Liver (tissue), 9 donors: Measurements from ENCODE around the gene TBC1D4. TPM values are rescaled to one million over a fixed set of nuclear protein-coding genes. Genes with fewer than 3 reads are reported as not detected.
A peak's percentile ranks its signal among the peaks of the same experiment; 100 is the strongest.

Experiments used
- DNase-seq: peaks from one replicate; pipeline ENCODE4 v3.0.0-alpha.2; 2017; ENCODE audit warnings: low spot score
- H3K27ac ChIP-seq, 2 donors: one replicate each; pipeline ENCODE4 v1.7.0; 2013; ENCODE audit warnings: inconsistent platforms in 2 of 2, low read length in 2 of 2, control low read depth in 1 of 2, low read depth in 1 of 2, mild to moderate bottlenecking in 1 of 2
- H3K27me3 ChIP-seq, 4 donors: one replicate each; pipeline versions ENCODE4 v1.6.1 to v1.7.0; 2013; ENCODE audit warnings: low read length in 3 of 4, inconsistent platforms in 1 of 4, mild to moderate bottlenecking in 1 of 4, moderate library complexity in 1 of 4; ENCODE audit not compliant: control insufficient read depth in 4 of 4, insufficient read depth in 4 of 4
- H3K36me3 ChIP-seq, 4 donors: one replicate each; pipeline versions ENCODE4 v1.6.1 to v1.7.0; 2013; ENCODE audit warnings: low read length in 3 of 4, mild to moderate bottlenecking in 3 of 4, low read depth in 1 of 4, moderate library complexity in 1 of 4; ENCODE audit not compliant: control insufficient read depth in 4 of 4, insufficient read depth in 3 of 4
- H3K4me1 ChIP-seq, 4 donors: one replicate each; pipeline versions ENCODE4 v1.6.1 to v1.7.0; 2013; ENCODE audit warnings: low read length in 3 of 4, mild to moderate bottlenecking in 3 of 4, moderate library complexity in 1 of 4; ENCODE audit not compliant: control insufficient read depth in 4 of 4, insufficient read depth in 4 of 4
- H3K4me3 ChIP-seq, 3 donors: one replicate each; pipeline versions ENCODE4 v1.6.1 to v1.7.0; 2013; ENCODE audit warnings: low read length in 3 of 3, control low read depth in 1 of 3, low read depth in 1 of 3, mild to moderate bottlenecking in 1 of 3
- H3K9ac ChIP-seq, 2 donors: one replicate each; pipeline ENCODE4 v1.7.0; 2013; ENCODE audit warnings: low read length in 2 of 2, mild to moderate bottlenecking in 2 of 2, moderate library complexity in 2 of 2, control low read depth in 1 of 2, low read depth in 1 of 2
- H3K9me3 ChIP-seq, 4 donors: one replicate each; pipeline versions ENCODE4 v1.6.1 to v1.7.0; 2013; ENCODE audit warnings: low read length in 3 of 4; ENCODE audit not compliant: control insufficient read depth in 4 of 4
- CTCF ChIP-seq: fragments of 150-350 bp; IDR thresholded peaks from 2 replicates; pipeline ENCODE4 v1.5.1; 2017; ENCODE audit warnings: improper control_type of control experiment, low read depth, low read length; ENCODE audit not compliant: missing input control
- EGR1 ChIP-seq, 2 donors: IDR thresholded peaks; 2 replicates each; pipeline ENCODE4 v1.6.1; 2016 to 2018; ENCODE audit warnings: antibody characterized with exemption in 2 of 2, low read depth in 2 of 2
- FOXA1 ChIP-seq: IDR thresholded peaks from 2 replicates; pipeline ENCODE4 v1.6.1; 2016; ENCODE audit warnings: antibody characterized with exemption
- FOXA2 ChIP-seq: IDR thresholded peaks from 2 replicates; pipeline ENCODE4 v1.6.1; 2016; ENCODE audit warnings: antibody characterized with exemption
- GABPA ChIP-seq, 2 donors: IDR thresholded peaks in 1 of 2; conservative IDR thresholded peaks in 1 of 2; 2 replicates each; pipeline ENCODE4 v1.6.1; 2016; ENCODE audit warnings: antibody characterized with exemption in 2 of 2, mild to moderate bottlenecking in 1 of 2, moderate library complexity in 1 of 2
- HNF4A ChIP-seq, 2 donors: conservative IDR thresholded peaks; 2 replicates each; pipeline ENCODE4 v1.6.1; 2016; ENCODE audit warnings: antibody characterized with exemption in 2 of 2, mild to moderate bottlenecking in 2 of 2
- HNF4G ChIP-seq: IDR thresholded peaks from 2 replicates; pipeline ENCODE4 v1.6.1; 2016; ENCODE audit warnings: antibody characterized with exemption
- JUND ChIP-seq, 2 donors: IDR thresholded peaks; 2 replicates each; pipeline ENCODE4 v1.6.1; 2016; ENCODE audit warnings: antibody characterized with exemption in 2 of 2
- NR2F2 ChIP-seq: IDR thresholded peaks from 2 replicates; pipeline ENCODE4 v1.6.1; 2016; ENCODE audit warnings: antibody characterized with exemption
- RAD21 ChIP-seq, 2 donors: IDR thresholded peaks; 2 replicates each; pipeline ENCODE4 v1.6.1; 2016; ENCODE audit warnings: antibody characterized with exemption in 2 of 2, mild to moderate bottlenecking in 2 of 2
- RXRA ChIP-seq, 2 donors: IDR thresholded peaks; 2 replicates each; pipeline ENCODE4 v1.6.1; 2017 to 2018; ENCODE audit warnings: antibody characterized with exemption in 2 of 2, mild to moderate bottlenecking in 1 of 2
- SP1 ChIP-seq: IDR thresholded peaks from 2 replicates; pipeline ENCODE4 v1.6.1; 2018; ENCODE audit warnings: antibody characterized with exemption, mild to moderate bottlenecking
- TAF1 ChIP-seq: conservative IDR thresholded peaks from 2 replicates; pipeline ENCODE4 v1.6.1; 2016; ENCODE audit warnings: antibody characterized with exemption, mild to moderate bottlenecking
- YY1 ChIP-seq: IDR thresholded peaks from 2 replicates; pipeline ENCODE4 v1.6.1; 2016; ENCODE audit warnings: antibody characterized with exemption, mild to moderate bottlenecking
- WGBS: extraction: QIAGEN DNeasy Blood & Tissue Kit; methylation state at CpG from one replicate; pipeline ENCODE4 v1.1.7; 2013; 5-methylcytosine and 5-hydroxymethylcytosine counted together
- polyA plus RNA-seq, 2 donors: library from polyadenylated mRNA; stranded (reverse) in 1 of 2; unstranded in 1 of 2; fragments of 200-250 nt in 1 of 2; fragments of >200 nt in 1 of 2; fragmentation: Nextera tagmentation in 1 of 2; extraction: Ambion mirVana in 1 of 2; gene quantifications; one replicate each; pipeline versions ENCODE4 v1.2.1 to v1.2.3, GENCODE V29; 2013 to 2015
- total RNA-seq, 2 donors: library from RNA; depleted of rRNA; stranded (reverse); fragments of >200 nt; gene quantifications; one replicate each; pipeline ENCODE4 v1.2.3, GENCODE V29; 2014
- TF ChIP-seq, protein P1 (sequence below): IDR thresholded peaks from 2 replicates; pipeline ENCODE4 v1.6.1; 2016; ENCODE audit warnings: antibody characterized with exemption
- TF ChIP-seq, protein P2 (sequence below): IDR thresholded peaks from 2 replicates; pipeline ENCODE4 v1.6.1; 2016; ENCODE audit warnings: antibody characterized with exemption, mild to moderate bottlenecking
- TF ChIP-seq, protein P3 (sequence below): IDR thresholded peaks from 2 replicates; pipeline ENCODE4 v1.6.1; 2016; ENCODE audit warnings: antibody characterized with exemption
- donor health status: healthy.
- donor health status: healthy.
- donor health status: healthy.
- donor health status: healthy.
- donor health status: healthy.

TBC1D4 gene
- total and polyA plus RNA-seq, 4 donors: 2.3 to 11.1 (median 6.5) TPM

GRCh38 chr13:75347457-75347856 is 134.5 kb downstream of the TBC1D4 start:
- TF ChIP-seq HNF4G (no peak), HNF4A (conservative IDR thresholded peaks at IDR 0.05) (peak in 1 of 2 donors; percentile 50)
- WGBS: 38% methylated on average over 1 of the region's 1 CpG
- H3K9me3 ChIP-seq: no peaks in the 10 kb centered on the region
- H3K27ac ChIP-seq: no peak overlapping the region
- no peak overlapping the region for H3K9ac ChIP-seq
- no peak overlapping the region for H3K4me3 ChIP-seq
- H3K4me1 ChIP-seq: no peaks in the 10 kb centered on the region
- H3K27me3 ChIP-seq: no peaks in the 10 kb centered on the region
- peaks cover 0 to 3% (median 0%) of the 10 kb centered on the region in 4 donors for H3K36me3 ChIP-seq
- DNase-seq: no peak

GRCh38 chr13:75345193-75345592 is 136.8 kb downstream of the TBC1D4 start:
- no peaks in the 10 kb centered on the region for H3K27me3 ChIP-seq
- WGBS: 81% methylated on average over 2 of the region's 2 CpGs
- TF ChIP-seq SP1: no peak
- TF ChIP-seq, protein P1, sequence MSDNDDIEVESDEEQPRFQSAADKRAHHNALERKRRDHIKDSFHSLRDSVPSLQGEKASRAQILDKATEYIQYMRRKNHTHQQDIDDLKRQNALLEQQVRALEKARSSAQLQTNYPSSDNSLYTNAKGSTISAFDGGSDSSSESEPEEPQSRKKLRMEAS: no peak
- TF ChIP-seq HNF4G: no peak
- DNase-seq: no peak
- no peak overlapping the region for H3K4me3 ChIP-seq
- H3K9ac ChIP-seq: no peak overlapping the region
- peaks cover 0 to 7% (median 0%) of the 10 kb centered on the region in 4 donors for H3K36me3 ChIP-seq
- H3K9me3 ChIP-seq: no peaks in the 10 kb centered on the region
- H3K4me1 ChIP-seq: peaks cover 0 to under 1% (median under 1%) of the 10 kb centered on the region in 4 donors
- no peak overlapping the region for H3K27ac ChIP-seq

GRCh38 chr13:75341028-75341427 is 140.9 kb downstream of the TBC1D4 start:
- H3K4me1 ChIP-seq: peaks cover 0 to 5% (median 2%) of the 10 kb centered on the region in 4 donors
- TF ChIP-seq RXRA (IDR thresholded peaks at IDR 0.05) (no peak), HNF4G (no peak), EGR1 (IDR thresholded peaks at IDR 0.05; ENCODE audit: low read depth in 2 of 2) (no peak), SP1 (no peak), GABPA (IDR thresholded peaks at IDR 0.05 in 1 of 2, conservative IDR thresholded peaks at IDR 0.05 in 1 of 2) (no peak), YY1 (no peak), JUND (IDR thresholded peaks at IDR 0.05) (no peak), FOXA2 (no peak), TAF1 (no peak), NR2F2 (no peak), RAD21 (IDR thresholded peaks at IDR 0.05) (no peak), FOXA1 (no peak), HNF4A (conservative IDR thresholded peaks at IDR 0.05) (no peak), CTCF (no peak)
- TF ChIP-seq, protein P1: no peak
- TF ChIP-seq, protein P2, sequence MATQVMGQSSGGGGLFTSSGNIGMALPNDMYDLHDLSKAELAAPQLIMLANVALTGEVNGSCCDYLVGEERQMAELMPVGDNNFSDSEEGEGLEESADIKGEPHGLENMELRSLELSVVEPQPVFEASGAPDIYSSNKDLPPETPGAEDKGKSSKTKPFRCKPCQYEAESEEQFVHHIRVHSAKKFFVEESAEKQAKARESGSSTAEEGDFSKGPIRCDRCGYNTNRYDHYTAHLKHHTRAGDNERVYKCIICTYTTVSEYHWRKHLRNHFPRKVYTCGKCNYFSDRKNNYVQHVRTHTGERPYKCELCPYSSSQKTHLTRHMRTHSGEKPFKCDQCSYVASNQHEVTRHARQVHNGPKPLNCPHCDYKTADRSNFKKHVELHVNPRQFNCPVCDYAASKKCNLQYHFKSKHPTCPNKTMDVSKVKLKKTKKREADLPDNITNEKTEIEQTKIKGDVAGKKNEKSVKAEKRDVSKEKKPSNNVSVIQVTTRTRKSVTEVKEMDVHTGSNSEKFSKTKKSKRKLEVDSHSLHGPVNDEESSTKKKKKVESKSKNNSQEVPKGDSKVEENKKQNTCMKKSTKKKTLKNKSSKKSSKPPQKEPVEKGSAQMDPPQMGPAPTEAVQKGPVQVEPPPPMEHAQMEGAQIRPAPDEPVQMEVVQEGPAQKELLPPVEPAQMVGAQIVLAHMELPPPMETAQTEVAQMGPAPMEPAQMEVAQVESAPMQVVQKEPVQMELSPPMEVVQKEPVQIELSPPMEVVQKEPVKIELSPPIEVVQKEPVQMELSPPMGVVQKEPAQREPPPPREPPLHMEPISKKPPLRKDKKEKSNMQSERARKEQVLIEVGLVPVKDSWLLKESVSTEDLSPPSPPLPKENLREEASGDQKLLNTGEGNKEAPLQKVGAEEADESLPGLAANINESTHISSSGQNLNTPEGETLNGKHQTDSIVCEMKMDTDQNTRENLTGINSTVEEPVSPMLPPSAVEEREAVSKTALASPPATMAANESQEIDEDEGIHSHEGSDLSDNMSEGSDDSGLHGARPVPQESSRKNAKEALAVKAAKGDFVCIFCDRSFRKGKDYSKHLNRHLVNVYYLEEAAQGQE: no peak
- TF ChIP-seq, protein P3, sequence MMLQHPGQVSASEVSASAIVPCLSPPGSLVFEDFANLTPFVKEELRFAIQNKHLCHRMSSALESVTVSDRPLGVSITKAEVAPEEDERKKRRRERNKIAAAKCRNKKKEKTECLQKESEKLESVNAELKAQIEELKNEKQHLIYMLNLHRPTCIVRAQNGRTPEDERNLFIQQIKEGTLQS: no peak
- no peaks in the 10 kb centered on the region for H3K27me3 ChIP-seq
- 92% methylated on average over 5 of the region's 5 CpGs for WGBS
- H3K36me3 ChIP-seq: peaks cover 0 to 5% (median 3%) of the 10 kb centered on the region in 4 donors
- H3K9me3 ChIP-seq: no peaks in the 10 kb centered on the region
- H3K4me3 ChIP-seq: no peak overlapping the region
- no peak for DNase-seq
- H3K9ac ChIP-seq: no peak overlapping the region
- no peak overlapping the region for H3K27ac ChIP-seq
